ENCODE measurements around the gene MAP1B. TPM values are rescaled to one million over a fixed set of nuclear protein-coding genes. Genes with fewer than 3 reads are reported as not detected.
A peak's percentile ranks its signal among the peaks of the same experiment; 100 is the strongest.

Gene MAP1B
- total RNA-seq, 1 donor from 2014 or later = 2,530 TPM

GRCh38 chr5:72242796-72243475 is 135.7 kb downstream of the MAP1B start:
- H3K27me3 Mint-ChIP-seq (ENCODE audit: unreplicated experiment) = no peaks in the 10 kb centered on the region
- peak overlapping the region; percentile 89 for H3K27ac Mint-ChIP-seq (ENCODE audit: unreplicated experiment)
- H3K36me3 Mint-ChIP-seq (ENCODE audit: unreplicated experiment) = no peaks in the 10 kb centered on the region
- H3K4me3 Mint-ChIP-seq (ENCODE audit: unreplicated experiment) = peak overlapping the region; percentile 76
- H3K9me3 Mint-ChIP-seq (ENCODE audit: unreplicated experiment) = peaks cover 2% of the 10 kb centered on the region
- peaks cover 50% of the 10 kb centered on the region for H3K4me1 Mint-ChIP-seq (ENCODE audit: low read depth, unreplicated experiment)
- TF ChIP-seq, protein P1, sequence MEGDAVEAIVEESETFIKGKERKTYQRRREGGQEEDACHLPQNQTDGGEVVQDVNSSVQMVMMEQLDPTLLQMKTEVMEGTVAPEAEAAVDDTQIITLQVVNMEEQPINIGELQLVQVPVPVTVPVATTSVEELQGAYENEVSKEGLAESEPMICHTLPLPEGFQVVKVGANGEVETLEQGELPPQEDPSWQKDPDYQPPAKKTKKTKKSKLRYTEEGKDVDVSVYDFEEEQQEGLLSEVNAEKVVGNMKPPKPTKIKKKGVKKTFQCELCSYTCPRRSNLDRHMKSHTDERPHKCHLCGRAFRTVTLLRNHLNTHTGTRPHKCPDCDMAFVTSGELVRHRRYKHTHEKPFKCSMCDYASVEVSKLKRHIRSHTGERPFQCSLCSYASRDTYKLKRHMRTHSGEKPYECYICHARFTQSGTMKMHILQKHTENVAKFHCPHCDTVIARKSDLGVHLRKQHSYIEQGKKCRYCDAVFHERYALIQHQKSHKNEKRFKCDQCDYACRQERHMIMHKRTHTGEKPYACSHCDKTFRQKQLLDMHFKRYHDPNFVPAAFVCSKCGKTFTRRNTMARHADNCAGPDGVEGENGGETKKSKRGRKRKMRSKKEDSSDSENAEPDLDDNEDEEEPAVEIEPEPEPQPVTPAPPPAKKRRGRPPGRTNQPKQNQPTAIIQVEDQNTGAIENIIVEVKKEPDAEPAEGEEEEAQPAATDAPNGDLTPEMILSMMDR (IDR thresholded peaks at IDR 0.05; ENCODE audit: partially characterized antibody, unreplicated experiment) = no peak
- peak; percentile 27 for DNase-seq

- Mint-ChIP-seq H3K4me1 (ENCODE audit: low read depth, unreplicated experiment) (peaks cover 48% of the 10 kb centered on the region), H3K9me3 (ENCODE audit: unreplicated experiment) (peaks cover 2% of the 10 kb centered on the region), H3K36me3 (ENCODE audit: unreplicated experiment) (no peaks in the 10 kb centered on the region), H3K27me3 (ENCODE audit: unreplicated experiment) (no peaks in the 10 kb centered on the region), H3K4me3 (ENCODE audit: unreplicated experiment) (no peak overlapping the region), H3K27ac (ENCODE audit: unreplicated experiment) (no peak overlapping the region)
- TF ChIP-seq, protein P1 (IDR thresholded peaks at IDR 0.05; ENCODE audit: partially characterized antibody, unreplicated experiment) = no peak
- no peak for DNase-seq
These were observed 136.4 kb downstream of the MAP1B start for GRCh38 chr5:72243706-72244105.

DNA sequence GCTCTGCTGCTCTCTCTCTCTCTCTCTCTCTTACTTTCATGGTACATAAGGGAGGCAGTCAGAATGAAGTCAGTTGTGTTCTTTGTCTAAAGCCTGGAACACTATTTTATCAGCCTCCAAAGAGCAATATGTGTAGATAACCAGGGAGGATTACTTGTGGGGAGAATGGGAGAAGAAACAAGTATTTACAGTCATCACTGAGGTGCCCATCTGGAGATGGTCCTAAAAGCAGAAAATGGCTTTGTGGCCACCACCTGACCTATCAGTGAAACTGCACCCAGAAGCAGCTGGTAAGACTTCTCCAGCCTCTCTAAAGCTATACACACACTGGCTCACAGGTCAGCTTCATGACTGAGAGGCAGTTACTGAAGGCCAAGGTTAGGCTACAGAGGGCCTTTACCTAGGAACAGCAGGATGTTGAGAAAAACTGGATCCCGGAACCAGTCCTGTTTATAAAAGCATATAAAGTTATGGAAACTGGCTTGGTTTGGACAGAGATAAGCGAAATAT is 137.6 kb downstream of the MAP1B start:
- TF ChIP-seq, protein P1 (IDR thresholded peaks at IDR 0.05; ENCODE audit: partially characterized antibody, unreplicated experiment) = peak; percentile 44
- Mint-ChIP-seq H3K4me1 (ENCODE audit: low read depth, unreplicated experiment) (peaks cover 42% of the 10 kb centered on the region), H3K27me3 (ENCODE audit: unreplicated experiment) (no peaks in the 10 kb centered on the region)

DNA sequence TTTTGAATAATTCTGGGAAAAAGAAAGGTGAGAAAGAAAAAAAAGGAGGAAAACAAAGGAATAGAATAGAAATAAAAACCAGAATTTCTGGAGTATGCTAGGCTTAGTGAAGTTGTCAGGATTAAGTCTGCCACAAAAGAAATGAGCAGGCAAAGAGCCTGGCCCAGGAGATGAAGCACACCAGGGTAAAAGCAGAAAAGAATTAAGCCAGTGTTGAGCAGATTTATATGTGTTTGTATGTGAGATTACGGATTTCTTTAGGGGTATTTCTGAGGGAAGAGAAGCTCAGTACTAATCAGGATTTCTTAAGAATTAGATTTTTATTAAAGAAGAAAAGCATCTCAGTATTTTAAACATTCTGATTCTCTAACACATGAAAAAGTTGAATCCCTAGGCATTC is 138.3 kb downstream of the MAP1B start:
- Mint-ChIP-seq H3K4me1 (ENCODE audit: low read depth, unreplicated experiment) (peaks cover 42% of the 10 kb centered on the region), H3K9me3 (ENCODE audit: unreplicated experiment) (peaks cover 2% of the 10 kb centered on the region), H3K4me3 (ENCODE audit: unreplicated experiment) (no peak overlapping the region), H3K36me3 (ENCODE audit: unreplicated experiment) (no peaks in the 10 kb centered on the region), H3K27me3 (ENCODE audit: unreplicated experiment) (no peaks in the 10 kb centered on the region), H3K27ac (ENCODE audit: unreplicated experiment) (peak overlapping the region; percentile 71)
- TF ChIP-seq, protein P1 (IDR thresholded peaks at IDR 0.05; ENCODE audit: partially characterized antibody, unreplicated experiment) = no peak
- no peak for DNase-seq

More for the DNA sequence above, 137.6 kb downstream of the MAP1B start:
- peak; percentile 19 for DNase-seq
- Mint-ChIP-seq H3K4me3 (ENCODE audit: unreplicated experiment) (no peak overlapping the region), H3K9me3 (ENCODE audit: unreplicated experiment) (peaks cover 2% of the 10 kb centered on the region), H3K36me3 (ENCODE audit: unreplicated experiment) (no peaks in the 10 kb centered on the region), H3K27ac (ENCODE audit: unreplicated experiment) (peak overlapping the region; percentile 25)

DNA sequence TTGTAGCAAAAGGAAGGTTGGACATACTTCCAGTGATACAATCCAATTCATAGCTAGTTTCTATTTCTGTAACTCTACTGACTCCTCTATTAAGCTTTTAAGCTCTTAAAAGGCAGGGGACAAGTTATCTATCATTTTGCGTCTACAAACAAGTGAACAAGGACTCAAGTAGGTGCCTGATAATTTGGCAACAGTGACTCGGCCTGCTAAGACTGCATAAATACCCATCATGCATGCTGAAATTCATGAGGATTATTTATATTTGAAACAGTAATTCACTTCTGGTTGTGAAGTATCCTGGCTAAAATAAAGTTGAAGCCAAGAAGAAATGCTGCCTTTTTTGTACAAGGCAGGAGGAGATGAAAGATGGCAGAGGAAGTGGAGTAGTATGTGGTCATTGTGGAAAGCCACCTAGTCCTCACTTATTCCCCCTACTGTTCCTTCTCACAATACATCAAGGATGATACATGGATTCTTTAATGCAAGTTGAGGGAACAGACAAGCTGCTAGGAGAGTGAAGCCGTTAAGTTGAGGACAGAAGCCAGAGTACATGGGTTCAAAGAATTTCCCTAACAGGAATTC is 138.8 kb downstream of the MAP1B start:
- Mint-ChIP-seq H3K9me3 (ENCODE audit: unreplicated experiment) (peaks cover 2% of the 10 kb centered on the region), H3K27ac (ENCODE audit: unreplicated experiment) (no peak overlapping the region)

More for the DNA sequence above, 138.8 kb downstream of the MAP1B start:
- H3K36me3 Mint-ChIP-seq (ENCODE audit: unreplicated experiment) = no peaks in the 10 kb centered on the region
- no peak overlapping the region for H3K4me3 Mint-ChIP-seq (ENCODE audit: unreplicated experiment)
- no peak for DNase-seq
- peaks cover 42% of the 10 kb centered on the region for H3K4me1 Mint-ChIP-seq (ENCODE audit: low read depth, unreplicated experiment)
- TF ChIP-seq, protein P1 (IDR thresholded peaks at IDR 0.05; ENCODE audit: partially characterized antibody, unreplicated experiment) = no peak
- no peaks in the 10 kb centered on the region for H3K27me3 Mint-ChIP-seq (ENCODE audit: unreplicated experiment)
